GM12873 (cell line): ENCODE measurements around the gene ETS2.

Experiments used
- TF ChIP-seq, protein P1 (sequence below): IDR thresholded peaks from 2 replicates; pipeline ENCODE4 v1.5.1; 2012; ENCODE audit warnings: low read depth, mild to moderate bottlenecking, moderate library complexity, low read length, control low read depth; ENCODE audit not compliant: insufficient read depth; ENCODE audit errors: missing control alignments

ETS2 gene

DNA sequence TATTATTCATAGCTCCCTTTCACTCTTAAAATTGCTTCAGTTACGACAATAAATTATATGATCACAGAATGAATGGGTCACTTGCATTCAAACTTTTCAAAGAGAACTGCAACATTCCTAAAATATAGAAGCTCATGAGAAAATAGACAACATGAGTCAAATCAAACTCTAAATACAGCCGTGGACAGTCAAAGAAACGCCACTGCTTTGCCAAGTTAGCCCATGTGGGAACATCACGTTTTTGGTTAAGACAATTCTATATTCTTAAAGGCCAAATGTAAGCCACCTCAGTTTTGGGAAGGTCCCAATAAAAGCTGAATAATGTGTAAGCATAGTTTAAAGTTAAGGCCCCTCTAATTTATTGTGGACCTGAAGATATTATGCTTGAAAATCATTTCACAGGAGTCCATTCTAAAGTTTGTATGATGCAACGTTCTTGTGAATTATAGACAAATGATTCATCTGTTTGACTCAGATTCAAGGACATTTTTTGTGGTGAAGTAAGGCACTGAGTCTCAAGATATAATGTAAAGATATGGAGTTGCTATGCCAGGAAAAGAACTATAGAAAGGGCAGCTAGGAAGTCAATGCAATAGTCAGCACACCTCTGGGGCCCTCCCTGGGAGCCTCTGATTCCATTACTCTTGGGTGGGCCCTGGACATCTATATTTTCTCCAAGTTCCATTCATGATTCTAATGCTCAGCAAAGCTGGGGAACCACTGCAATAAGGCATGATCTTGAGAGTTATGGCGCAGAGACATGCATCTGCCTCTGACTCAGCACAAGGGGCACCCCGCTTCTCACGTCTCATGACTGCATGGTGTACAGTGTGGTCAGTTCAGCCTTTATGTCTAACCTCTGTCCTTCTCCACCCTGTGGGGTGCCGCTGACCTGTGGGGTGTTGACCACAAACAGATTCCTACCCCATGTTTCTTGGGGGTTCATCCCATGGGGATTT, 33.9 kb downstream of the ETS2 start:
- TF ChIP-seq, protein P1, sequence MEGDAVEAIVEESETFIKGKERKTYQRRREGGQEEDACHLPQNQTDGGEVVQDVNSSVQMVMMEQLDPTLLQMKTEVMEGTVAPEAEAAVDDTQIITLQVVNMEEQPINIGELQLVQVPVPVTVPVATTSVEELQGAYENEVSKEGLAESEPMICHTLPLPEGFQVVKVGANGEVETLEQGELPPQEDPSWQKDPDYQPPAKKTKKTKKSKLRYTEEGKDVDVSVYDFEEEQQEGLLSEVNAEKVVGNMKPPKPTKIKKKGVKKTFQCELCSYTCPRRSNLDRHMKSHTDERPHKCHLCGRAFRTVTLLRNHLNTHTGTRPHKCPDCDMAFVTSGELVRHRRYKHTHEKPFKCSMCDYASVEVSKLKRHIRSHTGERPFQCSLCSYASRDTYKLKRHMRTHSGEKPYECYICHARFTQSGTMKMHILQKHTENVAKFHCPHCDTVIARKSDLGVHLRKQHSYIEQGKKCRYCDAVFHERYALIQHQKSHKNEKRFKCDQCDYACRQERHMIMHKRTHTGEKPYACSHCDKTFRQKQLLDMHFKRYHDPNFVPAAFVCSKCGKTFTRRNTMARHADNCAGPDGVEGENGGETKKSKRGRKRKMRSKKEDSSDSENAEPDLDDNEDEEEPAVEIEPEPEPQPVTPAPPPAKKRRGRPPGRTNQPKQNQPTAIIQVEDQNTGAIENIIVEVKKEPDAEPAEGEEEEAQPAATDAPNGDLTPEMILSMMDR: no peak

DNA sequence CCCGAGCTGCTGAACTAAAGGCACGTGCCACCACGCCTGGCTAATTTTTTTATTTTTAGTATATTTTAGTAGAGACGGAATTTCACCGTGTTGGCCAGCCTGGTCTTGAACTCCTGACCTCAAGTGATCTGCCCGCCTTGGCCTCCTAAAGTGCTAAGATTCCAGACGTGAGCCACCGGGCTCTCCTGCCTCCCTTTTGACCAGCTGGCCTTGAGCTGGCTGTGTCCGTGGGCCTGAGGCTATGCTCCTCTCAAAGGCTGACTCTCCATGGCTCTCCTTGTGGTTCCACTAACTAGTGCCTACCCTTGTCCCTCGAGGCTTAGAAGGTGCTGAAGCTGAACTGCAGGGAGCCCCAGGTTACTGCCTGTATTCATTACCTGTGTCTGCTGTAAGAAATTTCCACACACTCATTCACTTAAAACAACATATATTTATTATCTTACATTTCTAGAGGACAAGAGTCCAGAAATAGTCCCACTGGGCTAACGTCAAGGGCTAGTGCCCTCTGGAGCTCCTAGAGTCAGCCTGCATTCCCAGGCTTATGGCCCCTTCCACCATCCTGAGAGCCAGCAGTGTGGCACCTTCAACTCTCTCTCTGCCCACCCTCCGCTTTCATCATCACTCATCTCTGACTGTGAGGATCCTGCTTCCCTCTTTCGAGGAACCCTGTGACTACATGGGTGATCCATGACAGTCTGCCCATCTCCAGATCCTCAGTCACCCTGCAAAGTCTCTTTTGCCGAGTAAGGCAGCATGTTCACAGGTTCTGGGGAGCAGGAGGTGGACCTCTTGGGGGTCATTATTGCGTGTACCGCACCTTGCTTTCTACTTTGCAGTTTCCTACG, 34.9 kb downstream of the ETS2 start:
- TF ChIP-seq, protein P1: no peak

DNA sequence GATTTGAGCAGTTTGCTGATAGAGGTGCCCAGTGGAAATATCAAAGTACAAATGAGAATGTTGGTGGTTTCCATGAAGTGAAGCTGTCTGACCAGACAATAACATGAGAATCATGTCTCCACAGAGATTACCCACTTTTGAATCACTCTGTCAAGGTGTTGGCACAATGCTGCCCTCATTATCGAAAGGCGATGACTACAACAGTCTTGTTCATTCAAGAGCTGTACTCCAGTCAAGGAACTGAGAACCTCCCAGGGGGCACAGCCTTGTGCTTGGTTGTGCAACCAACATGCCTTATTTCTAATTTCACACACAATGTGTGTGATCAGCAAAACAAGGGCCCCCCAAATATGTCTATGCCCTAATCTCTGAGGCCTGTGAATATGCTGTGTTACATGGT, 35.7 kb downstream of the ETS2 start:
- TF ChIP-seq, protein P1: no peak

DNA sequence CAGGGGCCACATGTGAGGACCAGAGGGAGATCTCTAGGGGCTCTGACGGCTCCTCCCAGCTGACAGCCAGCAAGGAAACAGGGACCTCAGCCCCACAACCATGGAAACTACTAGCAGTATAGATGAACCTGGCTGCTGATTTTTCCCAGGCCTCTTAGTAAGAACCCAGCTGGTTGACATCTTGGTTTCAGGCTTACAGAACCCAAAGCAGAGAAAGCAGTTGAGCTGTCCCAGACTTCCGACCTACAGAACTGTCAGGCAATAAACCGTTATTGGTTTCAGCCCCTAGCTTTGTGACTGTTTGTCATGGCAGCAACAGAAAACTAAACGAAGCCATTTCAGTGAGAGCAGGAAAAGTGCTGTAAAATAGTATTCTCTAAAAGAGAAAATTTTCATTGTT, 36.4 kb downstream of the ETS2 start:
- TF ChIP-seq, protein P1: no peak

DNA sequence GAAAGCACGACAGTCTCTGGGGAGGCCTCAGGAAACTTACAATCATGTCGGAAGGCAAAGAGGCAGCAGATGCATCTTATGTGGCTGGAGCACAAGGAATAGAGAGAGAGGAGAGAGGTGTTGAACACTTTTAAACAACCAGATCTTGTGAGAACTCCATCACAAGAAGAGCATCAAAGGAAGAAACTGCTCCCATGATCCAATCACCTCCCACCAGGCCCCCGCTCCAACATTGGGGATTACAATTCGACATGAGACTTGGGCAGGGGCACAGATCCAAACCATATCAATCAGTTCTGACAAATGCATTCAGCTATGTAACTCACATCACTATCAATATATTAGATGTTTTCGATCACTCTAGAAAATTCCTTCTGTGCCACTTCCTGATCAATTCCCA, 37.6 kb downstream of the ETS2 start:
- TF ChIP-seq, protein P1: no peak

DNA sequence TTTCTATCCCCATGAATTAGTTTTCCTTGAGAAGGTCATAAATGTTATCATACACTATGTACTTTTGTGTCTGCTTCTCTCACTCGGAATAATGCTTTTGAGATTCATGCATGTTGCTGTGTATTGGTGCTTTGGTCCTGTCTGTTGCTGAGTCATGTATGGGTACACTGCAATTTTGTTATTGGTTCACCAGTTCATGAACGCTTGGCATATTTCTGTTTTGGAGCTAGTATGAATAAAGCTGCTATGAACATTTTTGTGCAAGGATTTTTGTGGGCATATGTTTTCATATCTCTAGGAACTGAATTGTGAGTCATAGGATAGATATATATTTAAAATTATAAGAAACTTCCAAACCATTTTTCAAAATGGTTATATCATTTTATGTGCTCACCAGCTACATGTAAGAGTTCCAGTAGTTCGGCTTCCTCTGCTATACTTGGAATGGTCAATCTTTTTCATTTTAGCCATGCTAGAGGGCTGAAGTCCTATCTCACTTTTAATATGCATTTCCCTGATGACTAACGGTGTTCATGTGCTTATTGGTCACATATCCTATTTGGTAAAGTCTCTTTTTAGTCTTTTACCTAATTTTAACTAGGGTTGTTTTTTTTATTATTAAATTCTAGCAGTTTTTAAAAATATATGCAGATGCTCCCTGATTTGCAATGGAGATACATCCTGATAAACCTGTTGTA, 38.2 kb downstream of the ETS2 start:
- TF ChIP-seq, protein P1: no peak
